Natural killer cell (primary cell): ENCODE data around the gene P3H2. TPM values are rescaled to one million over a fixed set of nuclear protein-coding genes. Genes with fewer than 3 reads are reported as not detected.

Source experiments
- ATAC-seq, 3 donors: fragments of 150-1000 bp in 2 of 3; fragments of 200-7000 bp in 1 of 3; cut with Tn5 transposase; 1 replicate in 1 of 3; 2 replicates in 2 of 3; pipeline ENCODE4 v1.10.0; 2021; ENCODE audit warnings: mild to moderate bottlenecking in 2 of 3, moderate library complexity in 2 of 3
- DNase-seq, 2 donors: peaks; one replicate each; pipeline versions ENCODE4 v3.0.0 to v3.0.0-alpha.2; 2013 to 2021; ENCODE audit warnings: mixed read lengths in 1 of 2
- H3K27ac ChIP-seq: one replicate; pipeline ENCODE4 v1.5.1; 2013; ENCODE audit warnings: mild to moderate bottlenecking, low read length
- H3K27me3 ChIP-seq: one replicate; pipeline ENCODE4 v1.6.1; 2013; ENCODE audit warnings: low read length; ENCODE audit not compliant: control insufficient read depth, insufficient read depth
- H3K36me3 ChIP-seq: one replicate; pipeline ENCODE4 v1.6.1; 2013; ENCODE audit warnings: low read length; ENCODE audit not compliant: control insufficient read depth, insufficient read depth
- H3K4me1 ChIP-seq: one replicate; pipeline ENCODE4 v1.6.1; 2013; ENCODE audit warnings: low read length; ENCODE audit not compliant: control insufficient read depth, insufficient read depth
- H3K4me3 ChIP-seq: one replicate; pipeline ENCODE4 v1.5.1; 2013; ENCODE audit warnings: low read length
- H3K9me3 ChIP-seq: one replicate; pipeline ENCODE4 v1.6.1; 2013; ENCODE audit warnings: low read length; ENCODE audit not compliant: control insufficient read depth, insufficient read depth
- H3K27ac Mint-ChIP-seq, 2 donors: one replicate each; pipeline ENCODE4 v1.8.0; 2022; ENCODE audit warnings: mild to moderate bottlenecking in 2 of 2, mixed read lengths in 2 of 2, moderate library complexity in 1 of 2
- H3K27me3 Mint-ChIP-seq, 2 donors: one replicate each; pipeline ENCODE4 v1.8.0; 2022; ENCODE audit warnings: low read depth in 2 of 2, mixed read lengths in 2 of 2
- H3K36me3 Mint-ChIP-seq: one replicate; pipeline ENCODE4 v1.8.0; 2022; ENCODE audit warnings: mixed read lengths
- H3K4me1 Mint-ChIP-seq, 2 donors: one replicate each; pipeline ENCODE4 v1.8.0; 2022; ENCODE audit warnings: mixed read lengths in 2 of 2
- H3K4me3 Mint-ChIP-seq: one replicate; pipeline ENCODE4 v1.8.0; 2022; ENCODE audit warnings: mild to moderate bottlenecking, moderate library complexity, mixed read lengths
- H3K9me3 Mint-ChIP-seq, 2 donors: one replicate each; pipeline ENCODE4 v1.8.0; 2022; ENCODE audit warnings: mixed read lengths in 2 of 2
- CTCF ChIP-seq: fragments of 200-600 bp; IDR thresholded peaks from one replicate; pipeline ENCODE4 v1.8.0; 2022; ENCODE audit warnings: antibody characterized with exemption
- WGBS: methylation state at CpG from one replicate; pipeline ENCODE4 v1.1.7; 2013; ENCODE audit warnings: missing lambda C conversion rate; ENCODE audit not compliant: insufficient coverage; 5-methylcytosine and 5-hydroxymethylcytosine counted together
- intact Hi-C: fragments of 100-400 bp; cut with micrococcal nuclease; formaldehyde crosslinking; loops from one replicate; pipeline ENCODE4 v1.14.2; 2022
- total RNA-seq, 4 donors: library from RNA; stranded (reverse); fragments of 120-200 nt in 1 of 4; gene quantifications; one replicate each; pipeline versions ENCODE4 v1.2.3 to v1.2.4, GENCODE V29; 2013 to 2022

The P3H2 gene
- total RNA-seq, 3 donors from 2014 or later (not counting 1 experiment from before 2014, with no cell fraction given), result 0.43 to 1.0 (median 0.64) TPM

GRCh38 chr3:190131329-190131728 lies 10.6 kb upstream of the P3H2 start:
- Histone ChIP-seq H3K36me3 (no peaks in the 10 kb centered on the region), H3K4me3 (no peak overlapping the region), H3K9me3 (no peaks in the 10 kb centered on the region), H3K4me1 (no peaks in the 10 kb centered on the region), H3K27me3 (peaks cover 2% of the 10 kb centered on the region), H3K27ac (no peak overlapping the region)
- intact Hi-C loops, result no loop called here
- DNase-seq (no peak), ATAC-seq (no peak)
- Mint-ChIP-seq H3K27me3 (no peaks in the 10 kb centered on the region), H3K4me1 (no peaks in the 10 kb centered on the region), H3K4me3 (no peak overlapping the region), H3K9me3 (peaks cover 0 to 4% of the 10 kb centered on the region in 2 donors), H3K27ac (no peak overlapping the region), H3K36me3 (no peaks in the 10 kb centered on the region)
- WGBS, result 79% methylated on average over 3 of the region's 4 CpGs
- no peak for TF ChIP-seq CTCF

- no peak overlapping the region for H3K4me3 Mint-ChIP-seq
- TF ChIP-seq CTCF, result no peak
- H3K4me1 Mint-ChIP-seq, result no peaks in the 10 kb centered on the region
- no peaks in the 10 kb centered on the region for H3K36me3 Mint-ChIP-seq
- 91% methylated on average over 5 of the region's 6 CpGs for WGBS
- H3K4me3 ChIP-seq, result no peak overlapping the region
- no peaks in the 10 kb centered on the region for H3K9me3 ChIP-seq
- H3K27ac Mint-ChIP-seq, result no peak overlapping the region
- H3K27me3 Mint-ChIP-seq, result no peaks in the 10 kb centered on the region
- H3K4me1 ChIP-seq, result no peaks in the 10 kb centered on the region
- DNase-seq (no peak), ATAC-seq (no peak)
- peaks cover 2% of the 10 kb centered on the region for H3K27me3 ChIP-seq
- no peak overlapping the region for H3K27ac ChIP-seq
- intact Hi-C loops, result no loop called here
- H3K36me3 ChIP-seq, result no peaks in the 10 kb centered on the region
- peaks cover 0 to 4% of the 10 kb centered on the region in 2 donors for H3K9me3 Mint-ChIP-seq
These were observed 10.0 kb upstream of the P3H2 start for GRCh38 chr3:190130696-190131095.

GRCh38 chr3:190130037-190130436 lies 9.3 kb upstream of the P3H2 start:
- ATAC-seq (no peak), DNase-seq (no peak)
- H3K27ac Mint-ChIP-seq, result no peak overlapping the region
- Histone ChIP-seq H3K27me3 (peaks cover 2% of the 10 kb centered on the region), H3K27ac (no peak overlapping the region), H3K9me3 (no peaks in the 10 kb centered on the region), H3K4me3 (no peak overlapping the region), H3K4me1 (no peaks in the 10 kb centered on the region), H3K36me3 (no peaks in the 10 kb centered on the region)
- TF ChIP-seq CTCF, result no peak
- no peaks in the 10 kb centered on the region for H3K36me3 Mint-ChIP-seq
- H3K27me3 Mint-ChIP-seq, result no peaks in the 10 kb centered on the region
- H3K9me3 Mint-ChIP-seq, result no peaks in the 10 kb centered on the region
- no peak overlapping the region for H3K4me3 Mint-ChIP-seq
- WGBS, result 100% methylated on average over 1 of the region's 2 CpGs
- intact Hi-C loops, result no loop called here
- no peaks in the 10 kb centered on the region for H3K4me1 Mint-ChIP-seq

- no peaks in the 10 kb centered on the region for H3K36me3 Mint-ChIP-seq
- ATAC-seq (no peak), DNase-seq (no peak)
- TF ChIP-seq CTCF, result no peak
- intact Hi-C loops, result no loop called here
- no peak overlapping the region for H3K4me3 Mint-ChIP-seq
- Histone ChIP-seq H3K4me3 (no peak overlapping the region), H3K27me3 (no peaks in the 10 kb centered on the region), H3K4me1 (no peaks in the 10 kb centered on the region), H3K36me3 (no peaks in the 10 kb centered on the region), H3K27ac (no peak overlapping the region), H3K9me3 (no peaks in the 10 kb centered on the region)
- no peaks in the 10 kb centered on the region for H3K4me1 Mint-ChIP-seq
- no peaks in the 10 kb centered on the region for H3K9me3 Mint-ChIP-seq
- H3K27me3 Mint-ChIP-seq, result peaks cover 2 to 10% of the 10 kb centered on the region in 2 donors
- H3K27ac Mint-ChIP-seq, result no peak overlapping the region
- 85% methylated on average over 5 of the region's 6 CpGs for WGBS
These were observed 7.1 kb upstream of the P3H2 start for GRCh38 chr3:190127797-190128196.
